NT2/D1 (cell line): ENCODE data around the gene NKPD1.

Experiments used
- SUZ12 ChIP-seq: IDR thresholded peaks from 2 replicates; pipeline ENCODE4 v1.6.1; 2011; ENCODE audit not compliant: insufficient read length, insufficient read depth; ENCODE audit errors: extremely low read depth
- YY1 ChIP-seq: IDR thresholded peaks from 2 replicates; pipeline ENCODE4 v1.6.1; 2011; ENCODE audit not compliant: insufficient read length, insufficient read depth
- ZNF274 ChIP-seq: IDR thresholded peaks from 2 replicates; pipeline ENCODE4 v1.6.1; 2011; ENCODE audit warnings: mild to moderate bottlenecking, low read depth, low read length

- TF ChIP-seq YY1 (no peak), ZNF274 (no peak), SUZ12 (no peak)
Measured at GRCh38 chr19:45140533-45140932, 20.2 kb downstream of the NKPD1 start.
